Measurements from ENCODE around the gene ICAM4. TPM values are rescaled to one million over a fixed set of nuclear protein-coding genes. Genes with fewer than 3 reads are reported as not detected.

ICAM4 gene
- total and polyA plus RNA-seq, 2 of the 13 experiments (the other 11 are each of a cell fraction or from before 2014, with no cell fraction given), result 2.9 to 4.0 TPM

DNA sequence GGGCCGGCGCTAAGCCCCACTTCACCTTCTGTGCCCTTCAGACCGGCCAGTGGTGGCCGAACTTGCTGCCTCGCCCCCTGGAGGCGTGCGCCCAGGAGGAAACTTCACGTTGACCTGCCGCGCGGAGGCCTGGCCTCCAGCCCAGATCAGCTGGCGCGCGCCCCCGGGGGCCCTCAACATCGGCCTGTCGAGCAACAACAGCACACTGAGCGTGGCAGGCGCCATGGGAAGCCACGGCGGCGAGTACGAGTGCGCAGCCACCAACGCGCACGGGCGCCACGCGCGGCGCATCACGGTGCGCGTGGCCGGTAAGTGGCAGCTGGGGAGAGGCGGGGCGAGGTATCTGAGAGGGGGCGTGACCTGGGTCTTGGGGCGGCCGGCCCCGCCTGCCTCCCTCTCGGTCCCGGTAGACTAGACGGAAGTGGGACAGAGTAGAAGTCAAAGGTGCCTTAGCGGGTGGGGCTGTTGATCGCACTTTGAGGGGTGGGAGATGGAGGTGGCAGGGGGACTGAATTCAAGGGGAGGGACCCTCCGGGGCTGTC is 8.6 kb downstream of the ICAM4 start (continued):
- TF ChIP-seq, protein P1, sequence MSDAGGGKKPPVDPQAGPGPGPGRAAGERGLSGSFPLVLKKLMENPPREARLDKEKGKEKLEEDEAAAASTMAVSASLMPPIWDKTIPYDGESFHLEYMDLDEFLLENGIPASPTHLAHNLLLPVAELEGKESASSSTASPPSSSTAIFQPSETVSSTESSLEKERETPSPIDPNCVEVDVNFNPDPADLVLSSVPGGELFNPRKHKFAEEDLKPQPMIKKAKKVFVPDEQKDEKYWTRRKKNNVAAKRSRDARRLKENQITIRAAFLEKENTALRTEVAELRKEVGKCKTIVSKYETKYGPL (CRISPR knock-in tag; IDR thresholded peaks at IDR 0.05), result no peak
- TF ChIP-seq KLF12 (CRISPR knock-in tag; IDR thresholded peaks at IDR 0.05; ENCODE audit: borderline replicate concordance) (no peak), THYN1 (CRISPR knock-in tag; IDR thresholded peaks at IDR 0.05; ENCODE audit: borderline replicate concordance, low read depth) (no peak), LCORL (IDR thresholded peaks at IDR 0.05) (no peak), LCORL (CRISPR knock-in tag; IDR thresholded peaks at IDR 0.05) (no peak), FOXA3 (CRISPR knock-in tag; IDR thresholded peaks at IDR 0.05) (no peak), ZNF724P (CRISPR knock-in tag; IDR thresholded peaks at IDR 0.05; ENCODE audit: borderline replicate concordance) (peak; percentile 48; the same call in 1 of the 2 replicates), CREB1 (IDR thresholded peaks at IDR 0.05) (no peak), CREB1 (CRISPR knock-in tag; IDR thresholded peaks at IDR 0.05) (no peak), CHD4 (IDR thresholded peaks at IDR 0.05; ENCODE audit: borderline replicate concordance, low read length) (no peak), RXRB (CRISPR knock-in tag; IDR thresholded peaks at IDR 0.05; ENCODE audit: borderline replicate concordance) (0 out of 2 replicates have a peak, but pooled peaks have one; percentile 23), HDAC6 (IDR thresholded peaks at IDR 0.05; ENCODE audit: low read depth, low read length) (no peak), ZNF644 (CRISPR knock-in tag; IDR thresholded peaks at IDR 0.05; ENCODE audit: low read depth) (no peak), ZNF367 (CRISPR knock-in tag; IDR thresholded peaks at IDR 0.05; ENCODE audit: borderline replicate concordance) (no peak)
- TF ChIP-seq, protein P2, sequence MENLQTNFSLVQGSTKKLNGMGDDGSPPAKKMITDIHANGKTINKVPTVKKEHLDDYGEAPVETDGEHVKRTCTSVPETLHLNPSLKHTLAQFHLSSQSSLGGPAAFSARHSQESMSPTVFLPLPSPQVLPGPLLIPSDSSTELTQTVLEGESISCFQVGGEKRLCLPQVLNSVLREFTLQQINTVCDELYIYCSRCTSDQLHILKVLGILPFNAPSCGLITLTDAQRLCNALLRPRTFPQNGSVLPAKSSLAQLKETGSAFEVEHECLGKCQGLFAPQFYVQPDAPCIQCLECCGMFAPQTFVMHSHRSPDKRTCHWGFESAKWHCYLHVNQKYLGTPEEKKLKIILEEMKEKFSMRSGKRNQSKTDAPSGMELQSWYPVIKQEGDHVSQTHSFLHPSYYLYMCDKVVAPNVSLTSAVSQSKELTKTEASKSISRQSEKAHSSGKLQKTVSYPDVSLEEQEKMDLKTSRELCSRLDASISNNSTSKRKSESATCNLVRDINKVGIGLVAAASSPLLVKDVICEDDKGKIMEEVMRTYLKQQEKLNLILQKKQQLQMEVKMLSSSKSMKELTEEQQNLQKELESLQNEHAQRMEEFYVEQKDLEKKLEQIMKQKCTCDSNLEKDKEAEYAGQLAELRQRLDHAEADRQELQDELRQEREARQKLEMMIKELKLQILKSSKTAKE (CRISPR knock-in tag; IDR thresholded peaks at IDR 0.05; ENCODE audit: borderline replicate concordance), result no peak
- TF ChIP-seq, protein P3, sequence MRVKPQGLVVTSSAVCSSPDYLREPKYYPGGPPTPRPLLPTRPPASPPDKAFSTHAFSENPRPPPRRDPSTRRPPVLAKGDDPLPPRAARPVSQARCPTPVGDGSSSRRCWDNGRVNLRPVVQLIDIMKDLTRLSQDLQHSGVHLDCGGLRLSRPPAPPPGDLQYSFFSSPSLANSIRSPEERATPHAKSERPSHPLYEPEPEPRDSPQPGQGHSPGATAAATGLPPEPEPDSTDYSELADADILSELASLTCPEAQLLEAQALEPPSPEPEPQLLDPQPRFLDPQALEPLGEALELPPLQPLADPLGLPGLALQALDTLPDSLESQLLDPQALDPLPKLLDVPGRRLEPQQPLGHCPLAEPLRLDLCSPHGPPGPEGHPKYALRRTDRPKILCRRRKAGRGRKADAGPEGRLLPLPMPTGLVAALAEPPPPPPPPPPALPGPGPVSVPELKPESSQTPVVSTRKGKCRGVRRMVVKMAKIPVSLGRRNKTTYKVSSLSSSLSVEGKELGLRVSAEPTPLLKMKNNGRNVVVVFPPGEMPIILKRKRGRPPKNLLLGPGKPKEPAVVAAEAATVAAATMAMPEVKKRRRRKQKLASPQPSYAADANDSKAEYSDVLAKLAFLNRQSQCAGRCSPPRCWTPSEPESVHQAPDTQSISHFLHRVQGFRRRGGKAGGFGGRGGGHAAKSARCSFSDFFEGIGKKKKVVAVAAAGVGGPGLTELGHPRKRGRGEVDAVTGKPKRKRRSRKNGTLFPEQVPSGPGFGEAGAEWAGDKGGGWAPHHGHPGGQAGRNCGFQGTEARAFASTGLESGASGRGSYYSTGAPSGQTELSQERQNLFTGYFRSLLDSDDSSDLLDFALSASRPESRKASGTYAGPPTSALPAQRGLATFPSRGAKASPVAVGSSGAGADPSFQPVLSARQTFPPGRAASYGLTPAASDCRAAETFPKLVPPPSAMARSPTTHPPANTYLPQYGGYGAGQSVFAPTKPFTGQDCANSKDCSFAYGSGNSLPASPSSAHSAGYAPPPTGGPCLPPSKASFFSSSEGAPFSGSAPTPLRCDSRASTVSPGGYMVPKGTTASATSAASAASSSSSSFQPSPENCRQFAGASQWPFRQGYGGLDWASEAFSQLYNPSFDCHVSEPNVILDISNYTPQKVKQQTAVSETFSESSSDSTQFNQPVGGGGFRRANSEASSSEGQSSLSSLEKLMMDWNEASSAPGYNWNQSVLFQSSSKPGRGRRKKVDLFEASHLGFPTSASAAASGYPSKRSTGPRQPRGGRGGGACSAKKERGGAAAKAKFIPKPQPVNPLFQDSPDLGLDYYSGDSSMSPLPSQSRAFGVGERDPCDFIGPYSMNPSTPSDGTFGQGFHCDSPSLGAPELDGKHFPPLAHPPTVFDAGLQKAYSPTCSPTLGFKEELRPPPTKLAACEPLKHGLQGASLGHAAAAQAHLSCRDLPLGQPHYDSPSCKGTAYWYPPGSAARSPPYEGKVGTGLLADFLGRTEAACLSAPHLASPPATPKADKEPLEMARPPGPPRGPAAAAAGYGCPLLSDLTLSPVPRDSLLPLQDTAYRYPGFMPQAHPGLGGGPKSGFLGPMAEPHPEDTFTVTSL (CRISPR knock-in tag; IDR thresholded peaks at IDR 0.05; ENCODE audit: borderline replicate concordance), result no peak
- TF ChIP-seq, protein P4, sequence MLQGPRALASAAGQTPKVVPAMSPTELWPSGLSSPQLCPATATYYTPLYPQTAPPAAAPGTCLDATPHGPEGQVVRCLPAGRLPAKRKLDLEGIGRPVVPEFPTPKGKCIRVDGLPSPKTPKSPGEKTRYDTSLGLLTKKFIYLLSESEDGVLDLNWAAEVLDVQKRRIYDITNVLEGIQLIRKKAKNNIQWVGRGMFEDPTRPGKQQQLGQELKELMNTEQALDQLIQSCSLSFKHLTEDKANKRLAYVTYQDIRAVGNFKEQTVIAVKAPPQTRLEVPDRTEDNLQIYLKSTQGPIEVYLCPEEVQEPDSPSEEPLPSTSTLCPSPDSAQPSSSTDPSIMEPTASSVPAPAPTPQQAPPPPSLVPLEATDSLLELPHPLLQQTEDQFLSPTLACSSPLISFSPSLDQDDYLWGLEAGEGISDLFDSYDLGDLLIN (CRISPR knock-in tag; IDR thresholded peaks at IDR 0.05; ENCODE audit: borderline replicate concordance), result no peak
- TF ChIP-seq, protein P5, sequence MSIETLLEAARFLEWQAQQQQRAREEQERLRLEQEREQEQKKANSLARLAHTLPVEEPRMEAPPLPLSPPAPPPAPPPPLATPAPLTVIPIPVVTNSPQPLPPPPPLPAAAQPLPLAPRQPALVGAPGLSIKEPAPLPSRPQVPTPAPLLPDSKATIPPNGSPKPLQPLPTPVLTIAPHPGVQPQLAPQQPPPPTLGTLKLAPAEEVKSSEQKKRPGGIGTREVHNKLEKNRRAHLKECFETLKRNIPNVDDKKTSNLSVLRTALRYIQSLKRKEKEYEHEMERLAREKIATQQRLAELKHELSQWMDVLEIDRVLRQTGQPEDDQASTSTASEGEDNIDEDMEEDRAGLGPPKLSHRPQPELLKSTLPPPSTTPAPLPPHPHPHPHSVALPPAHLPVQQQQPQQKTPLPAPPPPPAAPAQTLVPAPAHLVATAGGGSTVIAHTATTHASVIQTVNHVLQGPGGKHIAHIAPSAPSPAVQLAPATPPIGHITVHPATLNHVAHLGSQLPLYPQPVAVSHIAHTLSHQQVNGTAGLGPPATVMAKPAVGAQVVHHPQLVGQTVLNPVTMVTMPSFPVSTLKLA (IDR thresholded peaks at IDR 0.05), result no peak
